GM12872 (cell line): ENCODE results near the gene NKIRAS1.

Experiments used
- CTCF ChIP-seq: IDR thresholded peaks from 3 replicates; pipeline ENCODE4 v1.5.1; 2011; ENCODE audit warnings: low read depth, mild to moderate bottlenecking, low read length, moderate library complexity; ENCODE audit not compliant: insufficient read depth

Gene NKIRAS1

GRCh38 chr3:23923786-23924185, 7.0 kb upstream of the NKIRAS1 start:
- no peak for TF ChIP-seq CTCF

GRCh38 chr3:23921052-23921511, 4.3 kb upstream of the NKIRAS1 start:
- TF ChIP-seq CTCF = no peak

GRCh38 chr3:23920151-23920655, 3.4 kb upstream of the NKIRAS1 start:
- no peak for TF ChIP-seq CTCF

- TF ChIP-seq CTCF = no peak
Measured at GRCh38 chr3:23919628-23920027, 2.8 kb upstream of the NKIRAS1 start.

- no peak for TF ChIP-seq CTCF
Measured at GRCh38 chr3:23916152-23916885, 471 bp downstream of the NKIRAS1 start.

DNA sequence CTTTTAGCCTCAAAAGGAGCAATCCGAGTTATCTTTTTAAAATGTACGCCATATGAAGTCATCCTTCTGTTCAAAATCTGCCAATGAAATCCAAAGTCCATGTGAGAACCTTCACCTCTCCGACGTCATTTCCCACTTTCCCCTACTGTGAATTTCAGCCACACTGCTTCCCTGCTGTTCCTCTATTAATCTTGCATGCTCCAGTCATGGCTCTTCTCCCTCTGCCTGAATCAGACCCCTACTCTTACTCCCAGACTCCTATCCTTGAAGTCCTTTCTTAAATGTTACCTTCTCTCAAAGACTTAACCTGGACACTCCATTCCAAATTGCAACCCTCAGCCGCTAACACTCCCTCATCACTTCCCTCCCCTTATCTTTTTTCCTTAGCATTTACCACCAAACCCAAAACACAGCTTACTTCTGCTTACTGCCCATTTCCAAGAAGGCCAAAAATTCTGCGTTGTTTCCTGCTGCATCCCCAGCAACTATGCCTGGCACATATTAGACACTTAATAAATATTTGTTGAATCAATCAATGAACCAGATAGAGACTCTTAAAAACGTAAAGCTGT, 1.2 kb downstream of the NKIRAS1 start:
- TF ChIP-seq CTCF = no peak

DNA sequence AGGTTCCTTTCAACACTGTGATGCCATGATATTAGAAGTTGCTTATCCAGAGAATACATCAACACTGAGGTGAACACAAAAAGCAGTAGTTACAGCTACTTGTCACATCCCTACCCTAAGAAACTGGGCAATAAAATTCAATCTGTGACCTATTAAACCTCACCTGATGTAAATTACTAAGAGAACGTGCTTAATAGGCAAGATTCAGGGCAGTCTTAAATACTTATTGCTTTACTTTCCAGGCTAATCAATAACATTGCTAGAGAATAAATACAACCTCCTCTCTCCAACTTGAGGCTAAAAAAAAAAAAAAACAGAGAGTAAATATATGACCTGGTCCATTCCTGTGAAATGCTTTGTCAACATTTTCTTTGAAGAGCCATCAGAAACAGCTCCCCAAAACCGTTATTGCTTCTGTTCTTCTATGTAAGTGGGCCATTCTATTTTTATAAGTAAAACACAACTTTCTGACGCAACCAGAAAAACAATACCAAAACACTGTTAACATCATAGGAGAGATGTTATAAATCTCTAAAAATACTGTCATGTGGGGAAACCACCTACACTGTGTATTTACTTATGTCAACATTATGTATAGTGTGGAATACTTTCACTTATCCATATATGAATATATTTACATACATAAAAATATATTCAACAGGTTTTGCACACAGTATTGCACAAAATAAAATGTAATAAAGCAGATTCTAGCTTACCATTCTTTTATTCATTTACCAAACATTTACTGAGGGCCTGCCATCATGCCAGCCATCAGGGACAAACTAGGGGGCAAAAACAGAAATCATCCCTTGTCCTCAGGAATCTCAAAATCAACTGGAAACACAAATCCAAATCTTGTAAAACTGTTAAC, 2.7 kb downstream of the NKIRAS1 start:
- no peak for TF ChIP-seq CTCF
